SK-N-SH treated with all-trans-retinoic acid at 6 μM for 48 hours (cell line): Measurements from ENCODE around the gene IL17RD.

Experiments used
- ATAC-seq: fragments of 200-7000 bp; cut with Tn5 transposase; 3 replicates; pipeline ENCODE4 v1.9.1; 2020; ENCODE audit warnings: mild to moderate bottlenecking, moderate library complexity
- OSR1 ChIP-seq: fragments of 250-450 bp; sonication (Bioruptor Pico); IDR thresholded peaks from 2 replicates; pipeline ENCODE4 v1.8.0; 2022; ENCODE audit warnings: moderate library complexity, mild to moderate bottlenecking, inconsistent platforms
- PATZ1 ChIP-seq: fragments of 250-450 bp; sonication (Bioruptor Pico); IDR thresholded peaks from 2 replicates; pipeline ENCODE4 v1.8.0; 2020; ENCODE audit warnings: mild to moderate bottlenecking, moderate library complexity, borderline replicate concordance
- POU6F1 ChIP-seq: fragments of 250-450 bp; sonication (Bioruptor Pico); IDR thresholded peaks from 2 replicates; pipeline ENCODE4 v1.8.0; 2021; ENCODE audit warnings: low read depth, mild to moderate bottlenecking, moderate library complexity, borderline replicate concordance
- ZFP30 ChIP-seq: fragments of 450-650 bp; formaldehyde crosslinking; IDR thresholded peaks from 2 replicates; pipeline ENCODE4 v1.5.0; 2022; ENCODE audit warnings: mild to moderate bottlenecking, moderate library complexity

IL17RD gene

GRCh38 chr3:57041674-57042073 lies 123.5 kb downstream of the IL17RD start:
- no peak for ATAC-seq
- no peak for TF ChIP-seq OSR1 (CRISPR knock-in tag)
- no peak for TF ChIP-seq ZFP30 (CRISPR knock-in tag)
- TF ChIP-seq PATZ1, result no peak
- no peak for TF ChIP-seq POU6F1 (CRISPR knock-in tag)
